ENCODE results near the gene SLC13A2.

GRCh38 chr17:28499364-28499664, 25.9 kb downstream of the SLC13A2 start:
- TF ChIP-seq CTCF (conservative IDR thresholded peaks at IDR 0.05; ENCODE audit: low read depth, low read length) (no peak), EZH2 (IDR thresholded peaks at IDR 0.05; ENCODE audit: borderline replicate concordance, low read depth, low read length, poor library complexity, severe bottlenecking) (no peak)

Measured in A673 (cell line).